OCI-LY1 (cell line): Measurements from ENCODE around the gene XIRP2.

Source experiments
- H2AFZ ChIP-seq: fragments of 200-600 bp; sonication (generic), shearing (Covaris generic); 2 replicates; pipeline ENCODE4 v1.6.0; 2014; ENCODE audit warnings: antibody characterized with exemption, mild to moderate bottlenecking, low read length
- H3F3A ChIP-seq: fragments of 200-600 bp; sonication (generic), shearing (Covaris generic); 2 replicates; pipeline ENCODE4 v1.6.0; 2014; ENCODE audit warnings: mild to moderate bottlenecking, antibody characterized with exemption, low read length, moderate library complexity; ENCODE audit not compliant: insufficient read depth
- H3K27ac ChIP-seq: fragments of 200-600 bp; sonication (generic); 2 replicates; pipeline ENCODE4 v1.5.1; 2014; ENCODE audit warnings: low read length, mixed run types, mild to moderate bottlenecking, low read depth; ENCODE audit not compliant: poor library complexity, severe bottlenecking
- H3K27me3 ChIP-seq: fragments of 200-600 bp; sonication (generic); 2 replicates; pipeline ENCODE4 v1.6.0; 2014; ENCODE audit warnings: antibody characterized with exemption, mild to moderate bottlenecking, low read length, moderate library complexity; ENCODE audit not compliant: insufficient read depth
- H3K36me3 ChIP-seq: fragments of 200-600 bp; sonication (generic); 2 replicates; pipeline ENCODE4 v1.6.1; 2014; ENCODE audit warnings: mild to moderate bottlenecking, antibody characterized with exemption, low read length, moderate library complexity, mixed read lengths; ENCODE audit not compliant: insufficient read depth
- H3K4me1 ChIP-seq: fragments of 200-600 bp; sonication (generic); 2 replicates; pipeline ENCODE4 v1.5.1; 2014; ENCODE audit warnings: mild to moderate bottlenecking, low read length, moderate library complexity; ENCODE audit not compliant: insufficient read depth, severe bottlenecking
- H3K4me2 ChIP-seq: fragments of 200-600 bp; sonication (generic), shearing (Covaris generic); 2 replicates; pipeline ENCODE4 v1.6.1; 2014; ENCODE audit warnings: low read length
- H3K4me3 ChIP-seq: fragments of 200-600 bp; sonication (generic); 2 replicates; pipeline ENCODE4 v1.5.1; 2014; ENCODE audit warnings: low read length, low read depth, mild to moderate bottlenecking, mixed read lengths; ENCODE audit not compliant: poor library complexity, severe bottlenecking
- H3K79me2 ChIP-seq: fragments of 200-600 bp; shearing (Covaris generic); 2 replicates; pipeline ENCODE4 v1.6.1; 2016; ENCODE audit warnings: mixed run types, low read length, mixed read lengths; ENCODE audit not compliant: insufficient read depth
- H3K9ac ChIP-seq: fragments of 200-600 bp; sonication (generic), shearing (Covaris generic); 2 replicates; pipeline ENCODE4 v1.6.1; 2014; ENCODE audit warnings: mild to moderate bottlenecking, low read length, mixed read lengths
- H3K9me2 ChIP-seq: fragments of 200-600 bp; sonication (generic), shearing (Covaris generic); 2 replicates; pipeline ENCODE4 v1.6.1; 2014; ENCODE audit warnings: low read depth, mild to moderate bottlenecking, low read length, mixed read lengths
- H3K9me3 ChIP-seq: fragments of 200-600 bp; shearing (Covaris generic); 2 replicates; pipeline ENCODE4 v1.6.1; 2014; ENCODE audit warnings: low read length, mixed read lengths
- H4K20me1 ChIP-seq: fragments of 200-600 bp; sonication (generic), shearing (Covaris generic); 2 replicates; pipeline ENCODE4 v1.6.0; 2016; ENCODE audit warnings: mild to moderate bottlenecking, low read length; ENCODE audit not compliant: insufficient read depth
- CTCF ChIP-seq: fragments of 200-600 bp; sonication (generic), shearing (Covaris generic); IDR thresholded peaks from 2 replicates; pipeline ENCODE4 v1.5.1; 2017; ENCODE audit warnings: mild to moderate bottlenecking, antibody characterized with exemption, low read length, moderate library complexity, mixed read lengths
- EZH2 ChIP-seq: fragments of 200-600 bp; sonication (generic), shearing (Covaris generic); IDR thresholded peaks from 2 replicates; pipeline ENCODE4 v1.8.0; 2017; ENCODE audit warnings: borderline replicate concordance, mixed run types, mild to moderate bottlenecking, antibody characterized with exemption, low read length, moderate library complexity, mixed read lengths

Gene XIRP2

GRCh38 chr2:167253025-167253424 is 364.7 kb downstream of the XIRP2 start:
- Histone ChIP-seq H3K9me3 (no peaks in the 10 kb centered on the region), H3K4me1 (no peaks in the 10 kb centered on the region), H3K9me2 (no peaks in the 10 kb centered on the region), H3K27ac (no peak overlapping the region), H3F3A (no peaks in the 10 kb centered on the region), H3K4me3 (no peak overlapping the region), H3K4me2 (no peak overlapping the region), H3K27me3 (no peaks in the 10 kb centered on the region), H3K36me3 (no peaks in the 10 kb centered on the region), H3K9ac (no peak overlapping the region), H2AFZ (no peak overlapping the region), H3K79me2 (no peaks in the 10 kb centered on the region), H4K20me1 (no peaks in the 10 kb centered on the region)
- no peak for TF ChIP-seq EZH2
- TF ChIP-seq CTCF = no peak

GRCh38 chr2:167254721-167255120 is 366.4 kb downstream of the XIRP2 start:
- H3K9me2 ChIP-seq = no peaks in the 10 kb centered on the region
- no peaks in the 10 kb centered on the region for H3K4me1 ChIP-seq

GRCh38 chr2:167258712-167259111 is 370.4 kb downstream of the XIRP2 start:
- no peak overlapping the region for H3K4me2 ChIP-seq
- no peaks in the 10 kb centered on the region for H3K9me2 ChIP-seq
- no peaks in the 10 kb centered on the region for H4K20me1 ChIP-seq
- no peak overlapping the region for H2AFZ ChIP-seq
- no peaks in the 10 kb centered on the region for H3K79me2 ChIP-seq
- H3K4me3 ChIP-seq = no peak overlapping the region
- TF ChIP-seq CTCF (no peak), EZH2 (no peak)
- no peaks in the 10 kb centered on the region for H3K27me3 ChIP-seq
- H3K9ac ChIP-seq = no peak overlapping the region
- H3K4me1 ChIP-seq = no peaks in the 10 kb centered on the region
- no peak overlapping the region for H3K27ac ChIP-seq
- H3K36me3 ChIP-seq = no peaks in the 10 kb centered on the region
- H3F3A ChIP-seq = no peaks in the 10 kb centered on the region
- no peaks in the 10 kb centered on the region for H3K9me3 ChIP-seq

More at GRCh38 chr2:167254721-167255120, 366.4 kb downstream of the XIRP2 start:
- no peak for TF ChIP-seq CTCF
- no peak for TF ChIP-seq EZH2
- no peak overlapping the region for H3K9ac ChIP-seq
- no peaks in the 10 kb centered on the region for H3K27me3 ChIP-seq
- H3K4me3 ChIP-seq = no peak overlapping the region
- H3F3A ChIP-seq = no peaks in the 10 kb centered on the region
- H4K20me1 ChIP-seq = no peaks in the 10 kb centered on the region
- no peak overlapping the region for H3K4me2 ChIP-seq
- no peaks in the 10 kb centered on the region for H3K9me3 ChIP-seq
- H3K36me3 ChIP-seq = no peaks in the 10 kb centered on the region
- no peaks in the 10 kb centered on the region for H3K79me2 ChIP-seq
- no peak overlapping the region for H2AFZ ChIP-seq
- H3K27ac ChIP-seq = no peak overlapping the region
